Glomerular visceral epithelial cell (primary cell): ENCODE measurements around the gene CHST15.
"Not testable (repeated sequence)": the region's sequence is repeated elsewhere in the genome, so short reads cannot be mapped to it uniquely, and the experiment has no call there.

Source experiments
- DNase-seq: peaks from one replicate; pipeline ENCODE4 v3.0.0-alpha.2; 2016; ENCODE audit errors: extremely low spot score

CHST15 gene

DNA sequence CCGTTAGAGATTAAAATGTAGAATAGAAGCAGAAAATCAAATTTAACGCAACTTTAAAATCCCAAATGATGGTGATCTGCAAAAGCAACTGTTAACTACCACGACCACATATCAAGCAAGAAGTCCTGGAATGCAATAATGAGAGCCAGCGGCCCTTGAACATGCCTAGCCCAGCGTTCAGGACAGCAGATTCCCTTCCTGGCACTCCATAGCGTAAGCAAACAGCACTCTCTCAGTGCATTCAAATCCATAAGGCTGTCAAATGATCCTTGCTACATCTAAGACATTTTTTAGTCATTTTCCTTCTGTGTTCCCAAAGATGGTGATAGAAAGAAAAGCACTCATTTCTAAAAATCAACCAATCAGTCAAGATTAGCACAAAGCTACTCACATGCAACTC, 48.1 kb downstream of the CHST15 start:
- no peak for DNase-seq

DNA sequence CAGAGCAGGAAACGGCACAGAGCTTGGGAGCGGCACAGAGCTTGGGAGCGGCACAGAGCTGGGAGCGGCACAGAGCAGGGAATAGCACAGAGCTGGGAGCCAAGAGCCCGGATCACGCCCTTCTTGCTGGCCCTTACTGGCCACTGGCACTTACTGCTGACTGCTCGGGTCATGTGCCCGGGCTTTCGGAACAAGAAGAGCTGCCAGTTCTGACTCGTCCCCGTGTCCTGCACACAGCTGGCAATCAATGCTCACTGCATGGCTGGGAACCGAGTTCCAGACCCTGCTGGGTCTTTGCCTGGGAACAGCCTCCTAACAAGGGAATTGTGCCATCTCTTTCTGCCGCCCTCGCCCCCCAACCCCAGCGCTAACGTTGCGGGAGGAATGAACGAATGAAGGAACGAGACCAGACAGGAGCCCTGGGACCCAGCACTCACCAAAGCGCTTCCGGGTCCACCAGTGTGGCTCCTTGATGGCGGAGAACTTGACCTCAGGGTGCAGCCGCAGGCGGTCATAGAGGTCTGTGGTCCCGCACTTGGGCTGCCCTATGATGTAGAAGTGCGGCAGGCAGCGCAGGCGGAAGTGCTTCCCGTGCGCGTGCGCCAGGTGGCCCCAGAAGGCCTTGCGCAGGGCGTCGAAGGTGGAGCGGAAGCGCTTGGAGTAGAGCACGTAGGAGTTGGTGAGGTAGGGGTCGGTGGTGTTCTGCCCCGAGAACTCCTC, 49.1 kb downstream of the CHST15 start:
- DNase-seq = no peak

DNA sequence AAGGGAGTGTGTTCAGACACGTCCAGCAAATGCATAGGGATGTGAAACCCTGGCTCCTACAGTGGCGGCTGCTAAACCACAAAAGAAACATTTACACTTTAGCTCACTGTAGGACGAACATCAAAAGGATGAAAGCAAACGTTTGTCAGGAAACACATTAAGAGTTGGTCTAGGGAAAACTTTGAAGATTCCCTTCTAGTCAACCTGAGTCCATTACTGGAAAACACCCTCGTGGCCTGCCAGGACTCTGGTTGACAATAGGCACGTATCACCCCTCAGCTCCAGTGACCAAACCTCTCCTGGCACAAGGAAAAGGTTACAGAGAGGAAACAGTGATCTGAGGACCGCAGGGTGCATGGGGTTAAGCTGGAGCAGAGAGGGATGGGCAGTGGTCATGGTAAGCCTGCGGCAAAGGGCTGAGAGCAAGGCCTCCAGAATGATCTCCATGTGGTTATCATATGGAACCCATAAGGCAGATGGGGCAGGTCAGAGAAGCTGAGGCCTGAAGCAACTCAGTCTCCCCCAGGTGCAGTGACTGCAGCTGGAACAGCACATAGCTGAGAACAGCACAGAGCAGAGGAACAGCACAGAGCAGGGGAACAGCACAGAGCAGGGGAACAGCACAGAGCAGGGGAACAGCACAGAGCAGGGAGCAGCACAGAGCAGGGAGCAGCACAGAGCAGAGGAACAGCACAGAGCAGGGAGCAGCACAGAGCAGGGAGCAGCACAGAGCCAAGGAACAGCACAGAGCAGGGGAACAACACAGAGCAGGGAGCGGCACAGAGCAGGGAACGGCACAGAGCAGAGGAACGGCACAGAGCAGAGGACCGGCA, 49.9 kb downstream of the CHST15 start:
- DNase-seq = no peak

DNA sequence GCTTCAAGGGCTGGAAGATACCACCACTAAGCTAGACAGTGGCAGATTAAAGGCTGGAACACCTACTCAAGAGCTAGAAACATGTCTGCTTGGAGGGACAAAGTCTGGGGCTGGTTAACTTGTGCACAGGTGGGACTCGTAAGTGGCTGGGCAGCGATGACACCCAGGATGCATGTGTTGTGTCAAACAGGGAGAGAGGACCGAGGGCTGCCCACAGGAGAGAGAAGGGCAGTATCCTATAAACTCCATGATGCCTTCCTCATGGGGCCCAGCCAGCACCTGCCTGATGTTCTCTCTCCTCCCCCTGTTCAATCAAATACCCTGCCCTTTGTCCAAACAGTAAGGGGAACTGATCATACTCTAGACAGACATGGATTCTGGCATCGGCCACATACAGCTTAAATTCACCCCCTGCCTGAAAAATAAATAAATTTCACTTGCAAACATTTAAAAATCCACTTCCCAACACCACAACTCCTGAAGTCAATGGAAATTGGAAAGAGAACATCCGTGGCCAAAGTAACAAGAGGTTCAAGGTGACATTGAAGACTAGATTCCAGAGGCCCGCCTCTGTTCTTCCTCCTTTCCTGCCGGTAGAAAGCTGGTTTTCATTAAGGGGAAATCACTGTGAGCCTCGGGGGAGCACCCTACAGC, 50.6 kb downstream of the CHST15 start:
- no peak for DNase-seq

DNA sequence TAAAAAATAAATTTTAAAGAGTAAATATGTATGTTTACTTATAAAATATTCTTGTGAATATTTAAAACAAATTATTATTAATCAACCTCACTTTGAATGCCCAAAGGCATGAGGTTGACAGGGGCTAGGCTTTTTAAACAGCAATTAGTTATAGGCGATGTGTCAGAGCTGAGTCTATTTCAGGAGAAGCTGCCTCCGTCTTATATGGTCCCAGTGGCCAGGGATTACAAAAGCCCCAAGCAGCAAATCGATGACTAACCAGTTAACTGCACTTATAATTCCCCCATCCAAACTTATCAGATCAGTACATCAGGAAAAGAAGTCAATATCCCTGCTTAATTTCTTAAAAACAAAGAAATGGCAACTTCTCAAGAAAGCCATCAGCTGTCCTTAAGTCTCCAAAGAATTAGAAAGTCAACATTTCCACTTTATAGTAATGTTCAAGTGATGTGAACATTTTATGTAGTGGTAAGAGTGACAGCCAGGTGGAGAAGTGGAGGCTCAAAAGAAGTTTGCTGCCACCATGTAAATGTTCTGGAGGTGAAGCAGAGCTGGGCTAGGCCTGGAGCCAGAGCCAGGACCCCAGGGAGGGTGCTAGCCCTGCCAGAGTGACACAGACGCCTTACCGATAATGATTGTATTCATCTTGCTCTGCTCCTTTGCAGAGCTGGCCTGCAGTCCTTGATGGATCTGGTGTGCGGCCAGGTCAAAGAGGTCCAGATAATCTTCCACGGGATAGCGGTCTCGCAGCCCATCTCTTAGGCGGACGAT, 51.5 kb downstream of the CHST15 start:
- no peak for DNase-seq

DNA sequence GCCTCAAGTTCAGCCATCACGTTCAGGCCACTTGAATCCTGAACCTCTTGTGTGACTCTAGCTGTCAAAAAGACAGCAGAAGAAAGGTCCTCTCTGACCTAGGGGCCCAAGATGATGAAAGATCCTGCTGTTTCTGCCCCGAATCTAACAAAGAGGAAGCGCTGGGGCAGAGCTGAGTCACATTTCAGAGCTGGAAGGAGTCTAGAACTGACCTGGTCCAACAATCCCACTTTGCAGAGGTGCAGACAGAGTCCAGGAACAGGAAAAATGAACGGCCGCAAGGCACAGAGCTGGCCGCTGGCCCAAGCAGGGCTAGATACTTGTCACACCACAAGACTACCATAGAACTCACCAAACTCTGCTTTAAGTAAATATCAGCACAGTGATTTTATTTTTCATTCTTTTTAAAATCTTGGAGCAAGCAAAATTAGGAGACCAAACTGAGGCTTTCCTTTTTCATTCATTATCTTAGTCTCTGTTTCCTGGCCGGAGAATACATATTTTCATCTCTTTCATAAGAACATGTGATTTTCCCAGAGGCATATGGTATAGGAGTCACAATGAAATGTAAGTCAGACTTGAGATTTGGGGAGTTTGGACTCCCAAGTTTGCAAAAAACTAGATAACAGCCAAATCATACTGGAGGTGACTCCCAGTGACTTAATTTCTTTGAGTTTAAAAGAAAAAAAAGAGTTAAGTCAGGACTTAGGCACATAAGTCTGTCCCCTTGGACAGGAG, 52.8 kb downstream of the CHST15 start:
- DNase-seq = no peak

DNA sequence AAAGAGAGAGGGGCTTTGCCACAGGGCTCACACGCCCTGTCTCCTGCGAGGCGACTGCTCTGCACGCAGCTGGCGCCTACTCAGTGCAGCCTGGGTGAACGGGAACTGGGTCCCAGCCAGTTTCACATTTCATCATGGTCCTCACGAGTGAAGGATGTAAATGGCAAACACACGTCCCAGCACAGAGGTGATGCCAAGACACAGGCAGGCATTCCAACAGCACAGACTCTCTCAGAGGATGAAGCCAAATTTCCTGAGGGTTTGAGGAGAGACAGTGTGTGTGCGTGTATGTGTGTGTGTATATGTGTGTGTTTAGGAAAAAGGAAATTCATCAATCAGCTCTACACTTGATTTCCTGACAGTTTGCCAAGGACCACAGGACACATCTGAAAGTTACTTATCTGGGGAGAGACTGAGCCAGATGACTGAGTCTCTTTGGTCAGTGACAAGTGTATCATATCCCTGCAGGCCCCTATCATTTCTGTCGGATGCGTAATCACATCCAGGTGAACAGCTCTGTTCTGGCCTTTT, 53.9 kb downstream of the CHST15 start:
- no peak for DNase-seq

DNA sequence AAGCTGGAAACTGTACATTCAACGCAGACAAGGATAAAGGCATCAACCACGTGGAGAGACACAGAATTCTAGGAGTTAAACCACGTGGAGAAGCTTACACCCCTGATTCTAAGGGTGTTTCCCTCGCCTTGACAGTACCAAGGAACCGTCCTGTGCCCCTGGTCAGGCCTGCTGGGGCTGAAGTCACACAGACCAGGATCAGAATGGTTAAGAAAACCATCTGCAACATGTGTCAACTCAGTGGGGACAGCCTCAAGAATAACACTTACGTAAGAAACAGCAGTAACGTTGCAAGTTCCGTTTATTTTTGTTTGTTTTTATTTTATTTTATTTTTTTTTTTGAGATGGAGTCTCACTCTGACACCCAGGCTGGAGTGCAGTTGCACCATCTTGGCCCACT, 55.6 kb downstream of the CHST15 start:
- DNase-seq = no peak

DNA sequence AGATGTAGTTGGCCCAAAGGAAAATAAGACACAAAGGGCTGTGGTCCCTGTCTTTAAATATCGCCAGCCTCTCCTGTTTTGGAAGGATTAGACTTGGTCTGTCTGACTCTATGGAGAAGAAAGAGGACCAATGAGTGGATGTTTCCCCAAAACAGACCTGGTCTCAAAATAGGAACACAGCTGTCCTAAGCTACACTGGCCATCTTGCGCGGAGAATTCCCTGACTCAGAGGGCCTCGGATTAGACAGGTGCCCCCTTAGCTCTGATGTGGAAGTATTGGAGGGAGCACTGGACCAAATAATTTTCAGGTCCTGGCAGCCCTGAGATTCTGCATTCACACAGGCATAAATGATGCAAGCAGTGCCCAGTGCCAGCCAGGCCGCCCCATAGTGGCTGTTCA, 56.1 kb downstream of the CHST15 start:
- DNase-seq = no peak

DNA sequence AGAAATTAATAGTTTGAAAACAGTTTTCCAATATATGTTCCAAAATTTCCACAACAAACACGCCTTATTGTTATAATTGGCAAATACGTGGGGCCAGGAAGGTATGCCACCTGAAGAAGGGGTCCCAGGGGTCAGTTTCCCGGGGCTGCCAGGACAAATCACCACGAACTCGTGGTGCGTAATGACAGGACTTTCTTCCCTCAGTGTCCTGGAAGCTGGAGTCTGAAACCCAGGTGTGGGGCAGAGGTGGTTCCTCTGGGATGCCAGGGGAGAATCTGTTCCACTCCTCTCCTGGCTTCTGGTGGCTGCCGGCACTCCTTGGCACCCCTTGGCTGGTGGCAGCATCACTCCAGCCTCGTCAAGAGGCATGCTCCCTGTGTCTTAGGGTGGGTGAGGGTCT, 56.7 kb downstream of the CHST15 start:
- DNase-seq = no peak

DNA sequence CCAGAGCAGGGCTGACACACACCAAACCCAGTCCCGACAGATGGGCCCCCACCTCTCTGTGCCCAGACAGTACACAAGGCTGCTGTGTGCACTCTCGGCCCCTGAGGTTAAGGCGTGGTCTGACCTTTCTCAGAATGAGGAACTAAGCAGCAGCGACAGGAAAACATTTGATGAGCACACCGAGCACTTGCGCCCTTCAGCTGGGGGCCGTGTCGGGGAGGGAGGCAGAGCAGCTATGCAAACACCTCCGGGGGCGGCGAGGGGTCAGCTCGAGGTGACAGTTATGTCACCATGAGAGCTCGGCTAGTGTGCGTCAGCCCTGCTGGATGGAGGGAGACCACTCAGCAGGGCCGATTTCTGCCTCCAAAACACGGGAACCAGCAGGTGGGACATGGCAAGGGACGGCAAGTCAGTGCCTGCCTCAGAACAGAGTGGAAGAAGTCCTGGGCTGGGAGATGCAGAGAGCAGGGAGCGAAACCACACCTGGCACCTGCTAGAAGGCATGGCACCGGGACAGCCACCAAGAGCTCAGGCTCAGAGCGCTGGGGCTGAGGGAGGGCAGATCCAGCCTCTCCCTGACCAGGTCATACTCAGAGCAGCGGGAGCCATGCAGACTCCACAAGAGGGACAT, 57.4 kb downstream of the CHST15 start:
- no peak for DNase-seq

DNA sequence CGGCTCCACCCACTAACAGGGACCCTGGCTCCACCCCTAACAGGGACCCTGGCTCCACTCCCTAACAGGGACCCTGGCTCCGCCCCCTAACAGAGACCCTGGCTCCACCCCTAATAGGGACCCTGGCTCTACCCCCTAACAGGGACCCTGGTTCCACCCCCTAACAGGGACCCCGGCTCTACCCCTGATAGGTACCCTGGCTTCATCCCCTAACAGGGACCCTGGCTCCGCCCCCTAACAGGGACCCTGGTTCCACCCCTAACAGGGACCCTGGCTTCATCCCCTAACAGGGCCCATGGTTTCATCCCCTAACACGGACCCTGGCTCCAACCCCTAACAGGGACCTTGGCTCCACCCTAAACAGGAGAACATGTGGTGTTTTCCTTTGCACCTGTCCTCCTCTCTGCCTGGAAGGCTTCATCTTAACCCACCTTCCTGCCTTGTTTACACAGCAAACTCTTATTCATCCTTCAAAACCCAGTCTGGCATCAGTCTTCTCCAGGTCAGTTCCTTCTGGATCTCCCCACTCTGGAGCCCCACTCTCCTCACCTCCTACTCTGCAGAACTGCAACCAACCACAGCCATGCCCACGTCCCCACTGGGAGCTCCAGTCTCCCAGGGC, 58.0 kb downstream of the CHST15 start:
- no peak for DNase-seq

DNA sequence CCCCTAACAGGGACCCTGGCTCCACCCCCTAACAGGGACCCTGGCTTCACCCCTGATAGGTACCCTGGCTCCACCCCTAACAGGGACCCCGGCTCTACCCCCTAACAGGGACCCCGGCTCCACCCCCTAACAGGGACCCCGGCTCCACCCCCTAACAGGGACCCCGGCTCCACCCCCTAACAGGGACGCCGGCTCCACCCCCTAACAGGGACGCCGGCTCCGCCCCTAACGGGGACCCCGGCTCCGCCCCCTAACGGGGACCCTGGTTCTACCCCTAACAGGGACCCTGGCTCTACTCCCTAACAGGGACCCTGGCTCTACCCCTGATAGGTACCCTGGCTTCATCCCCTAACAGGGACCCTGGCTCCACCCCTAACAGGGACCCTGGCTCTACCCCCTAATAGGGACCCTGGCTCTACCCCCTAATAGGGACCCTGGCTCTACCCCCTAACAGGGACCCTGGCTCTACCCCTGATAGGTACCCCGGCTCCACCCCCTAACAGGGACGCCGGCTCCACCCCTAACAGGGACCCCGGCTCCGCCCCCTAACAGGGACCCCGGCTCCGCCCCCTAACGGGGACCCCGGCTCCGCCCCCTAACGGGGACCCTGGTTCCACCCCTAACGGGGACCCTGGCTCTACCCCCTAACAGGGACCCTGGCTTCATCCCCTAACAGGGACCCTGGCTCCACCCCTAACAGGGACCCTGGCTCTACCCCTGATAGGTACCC, 58.7 kb downstream of the CHST15 start:
- DNase-seq = not testable (repeated sequence)

DNA sequence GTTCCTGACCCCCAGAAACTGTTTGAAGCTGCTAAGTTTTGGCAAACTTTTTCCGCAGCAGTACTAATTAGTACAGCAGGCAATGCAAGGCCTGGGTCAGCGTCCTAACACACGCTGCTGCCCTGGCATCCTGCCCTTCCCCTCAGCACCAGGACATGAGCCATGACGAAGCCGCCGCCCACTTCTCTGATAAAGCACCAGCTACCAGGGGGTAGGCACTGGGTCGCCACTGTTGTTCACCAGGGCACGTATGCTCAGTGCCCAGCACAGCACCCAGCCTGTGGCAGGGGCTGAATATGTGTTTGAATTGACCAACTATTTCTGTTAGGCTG, 59.5 kb downstream of the CHST15 start:
- no peak for DNase-seq

DNA sequence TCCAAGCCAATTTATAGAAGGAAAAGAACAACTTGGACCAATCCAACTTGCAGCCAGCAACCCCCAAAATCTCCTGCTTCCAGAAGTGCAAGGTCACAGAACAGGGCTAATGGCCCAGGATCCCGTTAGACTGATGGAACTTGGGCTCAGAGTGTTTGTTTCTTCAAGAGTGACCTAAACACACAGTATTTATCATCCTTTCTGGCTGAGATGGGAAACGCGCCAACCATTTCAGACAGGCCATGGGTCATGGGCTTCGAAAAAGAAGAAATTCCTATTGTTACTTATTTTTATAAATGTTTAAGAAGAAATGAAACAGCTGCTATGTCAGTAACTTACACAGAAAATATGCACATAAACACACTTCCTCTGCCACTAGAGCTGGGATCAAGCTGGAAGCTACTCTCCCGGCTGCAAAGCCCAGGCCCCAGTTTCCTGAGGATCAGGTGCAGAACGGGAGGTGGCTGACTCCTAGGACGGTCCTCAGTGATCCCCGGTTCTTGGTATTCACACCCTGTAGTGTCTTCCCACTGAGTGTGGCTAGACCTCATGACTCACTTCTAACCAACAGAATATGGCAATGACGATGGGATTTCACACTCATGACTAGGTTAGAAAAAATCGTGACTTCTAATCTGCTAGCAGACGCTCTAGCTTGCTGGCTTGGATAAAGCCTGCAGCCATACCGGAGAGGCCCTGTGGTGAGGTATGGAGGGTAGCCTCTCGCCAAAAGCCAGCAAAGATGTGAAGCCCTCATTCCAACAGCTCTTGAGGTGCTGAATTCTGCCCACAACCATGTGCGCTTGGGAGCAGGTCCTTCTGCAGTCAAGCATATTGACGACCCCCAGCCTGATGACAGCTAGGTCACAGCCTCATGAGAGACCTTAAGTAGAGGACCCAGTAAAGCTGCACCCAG, 60.2 kb downstream of the CHST15 start:
- DNase-seq = peak; percentile 8

DNA sequence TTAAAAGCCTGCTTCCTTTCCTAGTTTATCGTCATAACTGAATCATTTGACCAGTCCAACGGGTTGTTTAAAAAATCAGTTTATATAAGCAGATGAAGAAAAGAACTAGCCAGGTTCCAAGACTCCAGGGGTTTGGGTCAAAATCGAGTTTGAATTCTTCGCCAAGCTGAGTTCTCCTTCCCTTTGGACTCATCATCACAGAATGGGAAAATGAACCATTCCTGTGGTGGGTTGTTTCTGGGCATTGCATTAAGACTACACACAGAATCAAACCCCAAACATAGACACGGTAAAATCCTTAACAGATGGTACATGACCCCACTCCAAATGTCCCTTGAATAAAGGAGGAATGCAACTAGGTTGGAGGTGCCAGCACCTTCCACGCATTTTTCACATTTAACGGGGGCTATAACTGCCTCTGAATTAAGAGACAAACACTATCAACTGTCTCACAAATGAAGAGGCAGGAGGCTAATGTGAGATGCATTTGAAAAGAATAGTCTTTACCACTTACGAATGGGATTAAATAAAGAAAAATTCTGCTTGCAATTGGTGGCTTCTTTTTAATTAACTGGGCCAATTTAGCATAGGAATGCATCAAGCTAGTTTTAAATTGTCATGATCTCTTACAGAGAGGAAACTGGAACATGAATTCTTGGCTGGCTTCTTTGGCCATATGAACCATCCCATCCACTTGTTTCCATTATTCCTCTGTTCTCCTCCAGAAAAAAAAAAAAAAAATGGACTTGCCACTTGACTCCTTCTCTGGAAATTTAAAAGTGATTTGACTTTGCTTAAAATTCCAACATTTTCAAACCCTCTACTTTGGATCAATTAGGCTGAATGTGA, 61.1 kb downstream of the CHST15 start:
- DNase-seq = no peak

DNA sequence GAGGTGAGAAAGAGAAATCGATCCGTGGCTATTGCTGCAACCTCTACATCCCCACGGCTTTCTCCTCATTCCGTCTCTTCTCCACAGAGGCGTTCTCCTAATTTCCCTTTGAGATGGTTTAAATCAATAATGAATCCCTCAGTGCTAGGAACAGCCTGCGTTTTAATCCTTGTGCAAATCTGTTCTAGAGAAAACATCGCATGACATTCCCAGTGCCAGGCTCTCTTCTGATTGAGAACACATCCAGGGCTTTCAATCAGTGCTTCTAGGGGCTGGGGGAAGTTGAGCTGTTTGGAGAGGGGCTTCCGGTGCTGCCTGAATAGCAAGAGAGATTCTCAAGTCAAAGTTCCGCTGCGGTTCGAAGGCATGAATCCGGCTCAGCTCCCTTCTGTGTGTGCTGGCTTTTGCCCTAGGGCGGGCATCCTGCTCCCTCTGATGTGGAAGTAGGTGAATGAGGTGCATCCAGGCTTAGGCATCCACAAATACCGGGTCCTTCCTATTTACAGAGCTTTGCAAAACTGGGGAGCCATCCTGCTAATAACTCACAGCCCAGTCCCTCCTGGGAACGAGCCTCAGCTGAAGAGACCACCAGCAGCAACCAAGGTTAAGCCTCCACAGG, 62.8 kb downstream of the CHST15 start:
- no peak for DNase-seq
